ENCODE data around the gene GRB10.
"Not testable (repeated sequence)": the region's sequence is repeated elsewhere in the genome, so short reads cannot be mapped to it uniquely, and the experiment has no call there.

GRB10 gene

GRCh38 chr7:50596484-50596883 is 186.2 kb downstream of the GRB10 start:
- no peak for DNase-seq

GRCh38 chr7:50595491-50596102 is 187.1 kb downstream of the GRB10 start:
- DNase-seq: peak; percentile 4

- no peak for DNase-seq
Measured at GRCh38 chr7:50594734-50595485, 187.8 kb downstream of the GRB10 start.

GRCh38 chr7:50594136-50594535 is 188.6 kb downstream of the GRB10 start:
- no peak for DNase-seq

GRCh38 chr7:50592940-50593339 is 189.8 kb downstream of the GRB10 start:
- DNase-seq: no peak

- DNase-seq: no peak
Measured at GRCh38 chr7:50591480-50592438, 190.9 kb downstream of the GRB10 start.

GRCh38 chr7:50591098-50591479 is 191.6 kb downstream of the GRB10 start:
- no peak for DNase-seq

GRCh38 chr7:50590535-50590934 is 192.2 kb downstream of the GRB10 start:
- no peak for DNase-seq

GRCh38 chr7:50589364-50589763 is 193.3 kb downstream of the GRB10 start:
- no peak for DNase-seq

- DNase-seq: no peak
Measured at GRCh38 chr7:50588937-50589336, 193.8 kb downstream of the GRB10 start.

- no peak for DNase-seq
Measured at GRCh38 chr7:50587737-50588136, 195.0 kb downstream of the GRB10 start.

- no peak for DNase-seq
Measured at GRCh38 chr7:50584793-50585408, 197.8 kb downstream of the GRB10 start.

- DNase-seq: no peak
Measured at GRCh38 chr7:50584386-50584785, 198.3 kb downstream of the GRB10 start.

GRCh38 chr7:50583295-50583694 is 199.4 kb downstream of the GRB10 start:
- not testable (repeated sequence) for DNase-seq

GRCh38 chr7:50582271-50582670 is 200.4 kb downstream of the GRB10 start:
- not testable (repeated sequence) for DNase-seq

GRCh38 chr7:50580666-50581065 is 202.0 kb downstream of the GRB10 start:
- not testable (repeated sequence) for DNase-seq

- DNase-seq: no peak
Measured at GRCh38 chr7:50580057-50580456, 202.6 kb downstream of the GRB10 start.

GRCh38 chr7:50578105-50578504 is 204.6 kb downstream of the GRB10 start:
- DNase-seq: not testable (repeated sequence)

GRCh38 chr7:50577569-50577968 is 205.1 kb downstream of the GRB10 start:
- DNase-seq: no peak

GRCh38 chr7:50576388-50576787 is 206.3 kb downstream of the GRB10 start:
- not testable (repeated sequence) for DNase-seq

- DNase-seq: no peak
Measured at GRCh38 chr7:50567715-50568261, 214.9 kb downstream of the GRB10 start.

- DNase-seq: no peak
Measured at GRCh38 chr7:50565977-50566376, 216.7 kb downstream of the GRB10 start.

GRCh38 chr7:50565559-50565916 is 217.2 kb downstream of the GRB10 start:
- no peak for DNase-seq
